ENCODE results near the gene NIM1K.
A peak's percentile ranks its signal among the peaks of the same experiment; 100 is the strongest.
"Not testable (repeated sequence)": the region's sequence is repeated elsewhere in the genome, so short reads cannot be mapped to it uniquely, and the experiment has no call there.

The NIM1K gene

DNA sequence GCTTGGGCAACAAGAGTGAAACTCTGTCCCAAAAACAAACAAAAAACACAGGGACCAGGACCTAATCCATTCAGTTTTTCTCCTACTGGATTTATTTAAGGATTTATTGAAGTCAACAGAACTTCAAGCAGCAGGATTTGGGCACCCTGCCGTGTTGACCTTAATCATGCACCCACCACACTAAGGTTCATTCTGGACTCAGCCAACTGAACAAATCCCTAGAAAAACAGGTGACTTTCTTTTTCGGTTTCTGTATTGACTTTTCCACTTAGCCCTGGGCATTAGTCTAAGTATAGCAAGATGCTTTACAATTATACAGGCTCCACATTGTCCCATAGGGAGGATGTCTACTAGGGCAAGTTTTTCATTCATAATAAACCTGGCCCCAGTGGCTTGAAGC is 41.3 kb upstream of the NIM1K start:
- DNase-seq (ENCODE audit: extremely low read depth, low read depth), result no peak
- no peak overlapping the region for H3K4me3 ChIP-seq (replicated peaks; ENCODE audit: low read depth, low read length)
- TF ChIP-seq, protein P1, sequence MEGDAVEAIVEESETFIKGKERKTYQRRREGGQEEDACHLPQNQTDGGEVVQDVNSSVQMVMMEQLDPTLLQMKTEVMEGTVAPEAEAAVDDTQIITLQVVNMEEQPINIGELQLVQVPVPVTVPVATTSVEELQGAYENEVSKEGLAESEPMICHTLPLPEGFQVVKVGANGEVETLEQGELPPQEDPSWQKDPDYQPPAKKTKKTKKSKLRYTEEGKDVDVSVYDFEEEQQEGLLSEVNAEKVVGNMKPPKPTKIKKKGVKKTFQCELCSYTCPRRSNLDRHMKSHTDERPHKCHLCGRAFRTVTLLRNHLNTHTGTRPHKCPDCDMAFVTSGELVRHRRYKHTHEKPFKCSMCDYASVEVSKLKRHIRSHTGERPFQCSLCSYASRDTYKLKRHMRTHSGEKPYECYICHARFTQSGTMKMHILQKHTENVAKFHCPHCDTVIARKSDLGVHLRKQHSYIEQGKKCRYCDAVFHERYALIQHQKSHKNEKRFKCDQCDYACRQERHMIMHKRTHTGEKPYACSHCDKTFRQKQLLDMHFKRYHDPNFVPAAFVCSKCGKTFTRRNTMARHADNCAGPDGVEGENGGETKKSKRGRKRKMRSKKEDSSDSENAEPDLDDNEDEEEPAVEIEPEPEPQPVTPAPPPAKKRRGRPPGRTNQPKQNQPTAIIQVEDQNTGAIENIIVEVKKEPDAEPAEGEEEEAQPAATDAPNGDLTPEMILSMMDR (IDR thresholded peaks at IDR 0.05; ENCODE audit: low read depth, low read length, missing control alignments), result no peak

DNA sequence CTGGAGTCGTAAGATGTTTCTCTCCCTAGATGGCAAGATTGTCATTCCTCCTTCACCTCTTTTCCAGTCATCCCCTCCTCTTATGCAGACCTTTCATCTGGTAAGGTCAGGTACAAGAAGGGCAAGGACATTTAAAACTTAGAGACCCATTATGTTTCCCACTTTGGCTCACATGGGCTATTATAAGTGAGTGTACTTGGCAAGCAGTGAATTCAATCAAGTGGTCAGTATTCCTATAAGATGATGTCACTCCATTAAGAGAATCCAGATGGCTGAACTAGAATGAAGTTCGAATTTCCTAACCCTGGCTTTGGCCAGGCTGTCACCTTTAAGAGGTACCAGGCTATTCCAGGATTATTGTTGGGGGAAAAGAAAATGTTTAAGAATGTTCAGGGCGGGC is 39.1 kb upstream of the NIM1K start:
- TF ChIP-seq, protein P1 (IDR thresholded peaks at IDR 0.05; ENCODE audit: low read depth, low read length, missing control alignments), result no peak
- peak; percentile 33 for DNase-seq (ENCODE audit: extremely low read depth, low read depth)
- H3K4me3 ChIP-seq (replicated peaks; ENCODE audit: low read depth, low read length), result no peak overlapping the region

DNA sequence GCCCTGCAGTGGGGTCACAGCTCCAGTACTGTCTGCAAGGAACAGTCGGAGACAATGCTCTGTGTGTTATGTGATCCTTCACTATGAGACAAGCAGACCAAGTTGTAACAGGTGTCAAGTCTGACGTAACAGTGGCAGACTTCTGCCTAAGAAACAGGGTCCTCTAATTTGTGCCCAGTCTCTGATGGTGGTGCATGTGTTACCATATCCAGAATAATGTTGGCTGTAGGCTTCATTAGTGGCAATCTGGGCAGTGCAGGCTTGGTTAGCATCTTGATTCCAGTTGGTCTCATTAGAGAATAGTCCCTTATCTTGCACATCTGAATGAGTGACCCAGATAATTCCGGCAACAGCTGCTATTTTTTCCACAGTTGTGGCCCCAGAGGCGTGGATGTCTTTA is 37.6 kb upstream of the NIM1K start:
- TF ChIP-seq, protein P1 (IDR thresholded peaks at IDR 0.05; ENCODE audit: low read depth, low read length, missing control alignments), result no peak
- DNase-seq (ENCODE audit: extremely low read depth, low read depth), result no peak
- no peak overlapping the region for H3K4me3 ChIP-seq (replicated peaks; ENCODE audit: low read depth, low read length)

DNA sequence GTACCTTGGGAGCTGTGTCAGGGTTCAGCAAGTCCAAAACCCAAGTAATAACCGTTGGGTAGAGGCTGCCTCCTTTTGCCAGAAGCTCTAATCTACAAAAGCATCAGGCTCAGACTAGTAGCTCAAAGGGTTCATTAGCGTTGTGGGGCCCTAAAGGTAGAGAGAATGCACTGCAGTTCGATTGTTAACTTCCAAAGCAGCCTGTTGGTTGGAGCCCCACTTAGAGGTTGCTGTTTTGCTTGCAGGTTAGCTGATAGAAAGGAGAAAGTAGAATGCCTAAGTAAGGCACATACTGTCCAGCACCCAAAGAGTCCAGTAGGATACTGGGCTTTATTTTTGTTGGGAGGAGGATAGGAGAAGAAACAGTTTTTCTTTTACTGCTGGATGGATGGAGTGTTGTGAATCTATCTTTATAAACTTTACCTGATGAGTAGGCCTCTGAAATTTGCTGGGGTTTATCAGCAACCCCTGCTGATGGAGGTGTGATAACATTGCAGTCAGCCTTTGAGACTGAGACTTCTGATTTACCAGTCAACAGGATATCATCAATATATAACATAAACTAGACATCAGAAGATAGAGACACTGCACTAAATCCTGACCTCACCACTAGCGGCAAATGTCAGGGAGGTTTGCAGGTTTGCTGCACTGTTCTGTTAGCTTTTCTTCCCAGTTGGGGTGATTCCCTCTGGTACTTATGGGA is 36.5 kb upstream of the NIM1K start:
- TF ChIP-seq, protein P1 (IDR thresholded peaks at IDR 0.05; ENCODE audit: low read depth, low read length, missing control alignments), result no peak
- DNase-seq (ENCODE audit: extremely low read depth, low read depth), result no peak

DNA sequence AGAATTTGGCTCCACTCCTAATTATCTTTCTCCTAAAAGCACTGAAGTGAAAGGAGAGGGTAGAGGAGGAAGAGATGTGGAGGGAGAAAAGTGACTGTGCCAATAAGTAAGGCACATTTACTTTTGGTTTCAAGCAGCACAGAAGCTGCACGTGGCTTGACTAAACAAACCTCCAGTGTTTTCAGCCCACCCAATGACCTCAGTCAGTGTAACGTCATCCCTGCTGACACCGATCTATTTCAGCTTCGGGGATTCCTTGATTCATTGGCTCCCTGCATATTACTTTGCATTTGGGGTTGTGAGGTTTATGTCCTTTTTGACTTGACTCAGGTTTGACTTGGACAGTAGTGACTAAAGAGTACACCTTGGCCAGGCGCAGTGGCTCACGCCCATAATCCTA is 35.6 kb upstream of the NIM1K start:
- no peak overlapping the region for H3K4me3 ChIP-seq (replicated peaks; ENCODE audit: low read depth, low read length)
- no peak for DNase-seq (ENCODE audit: extremely low read depth, low read depth)
- TF ChIP-seq, protein P1 (IDR thresholded peaks at IDR 0.05; ENCODE audit: low read depth, low read length, missing control alignments), result no peak

More for the DNA sequence above, 36.5 kb upstream of the NIM1K start:
- no peak overlapping the region for H3K4me3 ChIP-seq (replicated peaks; ENCODE audit: low read depth, low read length)

- no peak overlapping the region for H3K4me3 ChIP-seq (replicated peaks; ENCODE audit: low read depth, low read length)
- TF ChIP-seq, protein P1 (IDR thresholded peaks at IDR 0.05; ENCODE audit: low read depth, low read length, missing control alignments), result no peak
- DNase-seq (ENCODE audit: extremely low read depth, low read depth), result no peak
Observed at GRCh38 chr5:43157068-43157467, 35.0 kb upstream of the NIM1K start.

DNA sequence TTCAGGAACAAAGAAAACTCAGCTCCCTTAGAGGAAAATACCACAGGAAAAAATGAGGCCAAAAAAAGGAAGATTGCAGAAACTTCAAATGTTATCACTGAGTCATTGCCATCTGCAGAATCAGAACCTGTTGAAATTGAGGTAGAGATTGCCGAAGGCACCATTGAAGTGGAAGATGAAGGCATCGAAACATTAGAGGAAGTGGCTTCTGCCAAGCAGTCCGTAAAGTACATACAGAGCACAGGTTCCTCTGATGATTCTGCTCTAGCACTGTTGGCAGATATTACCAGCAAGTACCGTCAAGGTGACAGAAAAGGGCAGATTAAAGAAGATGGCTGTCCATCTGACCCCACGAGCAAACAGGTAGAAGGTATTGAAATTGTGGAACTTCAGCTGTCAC is 30.8 kb upstream of the NIM1K start:
- H3K4me3 ChIP-seq (replicated peaks; ENCODE audit: low read depth, low read length), result no peak overlapping the region
- DNase-seq (ENCODE audit: extremely low read depth, low read depth), result no peak
- TF ChIP-seq, protein P1 (IDR thresholded peaks at IDR 0.05; ENCODE audit: low read depth, low read length, missing control alignments), result no peak

GRCh38 chr5:43164801-43165200 is 27.2 kb upstream of the NIM1K start:
- not testable (repeated sequence) for DNase-seq (ENCODE audit: extremely low read depth, low read depth); H3K4me3 ChIP-seq (replicated peaks; ENCODE audit: low read depth, low read length)

Measured in HFF-Myc (cell line).